Kasumi-1 (cell line): ENCODE data around the gene TRPM2.

Experiments used
- DNase-seq, 2 experiments: peaks; one replicate each; lab custom pipeline; 2025; lab: John Stamatoyannopoulos, UW

Gene TRPM2

DNA sequence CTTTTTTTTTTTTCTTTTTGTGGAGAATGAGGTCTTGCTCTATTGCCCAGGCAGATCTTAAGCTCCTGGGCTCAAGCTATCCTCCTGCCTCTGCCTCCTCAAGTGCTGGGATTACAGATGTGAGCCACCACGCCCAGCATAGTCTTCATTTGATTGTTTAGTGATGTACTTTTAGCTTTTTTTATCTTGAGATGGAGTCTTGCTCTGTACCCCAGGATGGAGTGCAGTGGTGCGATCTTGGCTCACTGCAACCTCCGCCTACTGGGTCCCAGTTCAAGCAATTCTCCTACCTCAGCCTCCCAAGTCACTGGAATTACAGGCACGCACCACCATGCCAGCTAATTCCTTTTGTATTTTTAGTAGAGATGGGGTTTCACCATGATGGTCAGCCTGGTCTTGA lies 77.9 kb downstream of the TRPM2 start:
- DNase-seq = no peak

DNA sequence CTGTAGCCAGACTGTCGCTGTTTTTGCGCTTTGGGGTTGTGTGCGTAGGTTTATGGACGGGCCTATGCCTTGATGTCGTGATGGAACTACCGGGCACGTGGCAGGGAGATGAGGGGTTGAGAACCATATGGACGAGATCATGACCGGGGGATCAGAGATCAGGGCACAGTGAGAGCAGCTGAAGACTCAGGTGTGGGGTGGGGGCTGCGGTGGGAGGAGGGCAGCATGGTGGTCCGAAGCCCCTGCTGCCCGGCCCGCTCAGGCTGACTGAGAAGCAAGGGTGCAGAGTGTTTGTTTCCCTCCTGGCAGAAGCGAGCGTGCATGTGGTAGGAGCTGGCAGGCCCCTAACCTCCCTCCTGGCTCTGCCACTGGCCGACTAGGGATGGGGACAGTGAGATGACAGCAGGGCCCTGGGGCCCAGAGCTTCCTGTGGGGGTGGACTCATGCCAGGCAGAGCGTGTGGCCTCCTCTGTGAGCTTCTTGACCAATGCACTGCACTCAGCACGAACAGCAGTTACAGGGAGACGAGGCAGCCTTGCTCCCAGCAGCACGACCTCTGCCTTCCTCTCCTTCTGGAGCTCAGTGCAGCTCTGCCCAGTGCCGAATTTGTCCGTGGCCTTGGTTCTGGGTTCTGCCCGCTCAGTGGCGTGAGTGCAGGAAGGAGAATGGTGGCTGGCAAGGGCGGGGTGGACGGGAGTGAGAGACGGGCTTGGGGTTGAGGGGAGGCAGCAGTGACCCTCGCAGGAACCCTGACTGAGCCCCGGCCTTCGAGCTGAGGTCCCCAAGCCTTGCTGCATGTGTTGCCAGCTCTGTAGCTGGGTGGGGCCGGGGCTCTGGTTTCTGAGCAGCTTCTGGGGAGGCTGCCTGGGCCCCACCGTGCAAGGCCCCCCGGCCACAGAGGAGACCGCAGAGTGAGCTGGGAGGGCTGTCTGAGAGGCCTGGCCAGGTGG lies 79.7 kb downstream of the TRPM2 start:
- no peak for DNase-seq

DNA sequence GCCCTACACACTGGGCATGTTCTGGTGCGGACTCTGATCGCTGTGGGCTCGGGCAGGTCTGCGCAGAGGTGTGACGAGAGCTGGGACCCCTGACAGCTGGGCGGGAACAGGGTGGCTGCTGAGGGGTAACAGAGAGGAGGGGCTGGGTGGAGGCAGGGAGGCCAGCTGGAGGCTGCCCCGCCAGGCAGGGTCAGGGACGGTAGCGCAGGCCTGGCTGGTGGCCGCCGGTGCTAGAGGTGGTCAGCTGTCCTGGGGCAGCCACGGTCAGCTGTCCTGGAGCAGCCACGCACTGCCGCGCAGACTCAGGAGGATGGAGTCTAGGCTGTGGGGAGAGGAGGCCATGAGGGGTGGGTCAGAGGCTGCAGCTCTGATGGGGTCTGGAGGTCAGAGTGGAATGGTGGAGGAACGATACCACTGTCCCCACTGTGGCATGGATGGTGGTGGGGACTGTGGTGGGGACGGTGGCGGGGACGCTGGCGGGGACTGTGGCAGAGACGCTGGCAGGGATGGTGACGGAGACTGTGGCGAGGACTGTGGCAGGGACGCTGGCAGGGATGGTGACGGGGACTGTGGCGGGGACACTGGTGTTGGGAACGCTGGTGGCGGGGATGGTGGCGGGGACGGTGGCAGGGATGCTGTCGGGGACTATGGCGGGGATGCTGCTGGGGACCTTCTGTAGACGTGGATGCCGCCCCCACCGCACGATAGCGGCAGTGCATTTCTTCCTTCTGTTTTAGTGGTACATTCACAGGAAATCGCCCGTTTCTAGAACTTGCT lies 80.6 kb downstream of the TRPM2 start:
- no peak for DNase-seq

DNA sequence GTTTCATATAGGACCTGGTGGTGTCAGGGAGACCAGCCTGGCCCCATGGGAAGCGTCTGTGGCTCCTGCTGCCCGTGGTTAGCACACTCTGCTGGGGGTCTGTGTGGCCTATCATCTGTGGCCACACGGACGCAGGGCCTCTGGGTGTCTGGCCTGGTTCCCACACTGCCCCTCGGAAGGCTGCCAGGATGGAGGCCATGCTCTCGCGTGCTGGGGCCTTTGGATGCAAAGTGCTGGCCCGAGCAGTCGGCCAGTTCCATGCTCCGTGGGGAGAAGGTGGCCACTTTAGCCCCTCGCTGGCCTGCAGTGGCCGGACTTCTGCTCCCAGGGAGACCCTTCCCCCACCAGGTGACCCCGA lies 81.1 kb downstream of the TRPM2 start:
- DNase-seq = no peak

- DNase-seq = no peak
Measured at GRCh38 chr21:44434936-44435635, 81.7 kb downstream of the TRPM2 start.

GRCh38 chr21:44436111-44436611 lies 82.7 kb downstream of the TRPM2 start:
- no peak for DNase-seq

- DNase-seq = no peak
Measured at GRCh38 chr21:44436958-44437357, 83.5 kb downstream of the TRPM2 start.

DNA sequence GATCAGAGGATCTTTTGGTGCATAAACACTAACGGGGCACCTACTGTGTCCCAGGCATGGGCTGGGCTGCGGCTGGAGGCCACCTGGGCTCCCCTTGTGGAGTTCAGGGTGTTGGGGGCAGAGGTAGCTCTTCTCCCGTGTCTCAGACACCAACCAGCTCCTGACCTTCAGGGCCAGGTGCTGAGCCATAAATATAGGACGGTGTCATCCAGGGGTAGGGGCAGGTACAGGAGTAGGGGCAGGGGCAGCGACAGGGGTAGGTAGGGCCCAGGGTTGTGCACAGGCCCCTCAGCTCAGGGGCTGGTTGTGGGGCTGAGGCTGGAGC lies 83.9 kb downstream of the TRPM2 start:
- no peak for DNase-seq

DNA sequence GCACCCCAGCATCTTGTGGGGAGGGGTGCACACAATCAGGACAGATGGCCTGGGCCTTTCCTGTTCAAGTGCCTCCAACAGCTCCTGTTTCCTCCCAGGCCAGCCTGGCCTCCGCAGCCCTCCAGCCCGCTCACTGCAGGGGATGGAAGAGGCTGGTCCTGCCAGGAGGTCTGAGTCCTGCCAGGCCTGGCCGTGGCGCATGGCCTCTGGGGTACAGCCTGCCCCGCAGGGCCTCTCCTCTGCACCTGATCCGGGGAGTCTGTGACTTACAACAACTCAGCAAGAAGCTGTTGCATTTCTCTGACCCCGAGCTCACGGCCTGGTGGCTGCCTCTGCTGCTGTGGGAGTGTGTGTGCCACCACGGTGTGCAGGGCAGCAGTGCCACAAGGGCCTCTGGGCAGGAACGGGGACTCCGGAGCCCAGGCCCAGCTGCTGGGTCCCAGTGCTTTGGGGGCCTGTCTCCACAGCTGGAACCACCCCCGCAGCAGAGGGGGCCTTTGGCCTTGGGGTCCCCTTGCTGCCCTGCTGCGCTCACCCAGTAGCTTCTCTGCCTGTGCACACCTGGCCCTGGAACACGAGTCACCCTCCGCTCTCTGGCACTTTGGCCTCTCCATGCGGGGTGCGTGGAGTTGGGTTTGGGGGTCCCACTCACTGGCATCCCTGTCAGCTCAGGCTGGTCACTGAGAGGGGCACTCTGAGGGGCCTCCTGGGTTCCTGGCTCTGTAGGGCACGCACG lies 84.4 kb downstream of the TRPM2 start:
- DNase-seq = no peak

DNA sequence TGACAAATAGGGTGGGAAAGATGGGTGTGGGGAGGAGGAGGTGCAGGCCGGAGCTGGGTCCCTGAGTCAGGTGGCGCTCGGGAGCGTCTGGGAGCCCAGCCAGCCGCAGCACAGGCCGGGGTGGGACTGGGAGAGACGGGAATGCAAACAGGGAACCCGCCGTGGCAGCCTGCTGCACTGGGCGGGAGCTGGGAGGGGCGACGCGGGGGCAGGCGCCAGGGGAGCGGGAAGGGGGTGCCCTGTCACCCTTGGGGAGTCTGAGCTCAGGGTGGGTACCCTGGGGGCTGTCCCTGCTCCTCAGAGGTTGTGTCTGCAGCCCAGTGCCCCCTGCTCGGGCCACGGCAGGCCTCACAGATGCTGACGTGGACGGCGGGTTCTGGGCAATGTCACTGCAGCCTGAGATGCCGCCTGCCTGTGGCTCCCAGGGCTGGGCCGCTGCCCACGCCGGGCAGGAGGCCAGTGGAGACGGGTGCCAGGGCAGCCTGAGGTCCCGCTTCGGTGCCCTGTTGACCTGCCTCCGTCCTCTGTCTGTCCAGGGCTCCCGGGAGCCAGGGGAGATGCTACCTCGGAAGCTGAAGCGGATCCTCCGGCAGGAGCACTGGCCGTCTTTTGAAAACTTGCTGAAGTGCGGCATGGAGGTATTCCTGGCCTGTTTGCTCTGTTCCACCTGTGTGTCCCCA lies 85.2 kb downstream of the TRPM2 start:
- no peak for DNase-seq

GRCh38 chr21:44439211-44439600 lies 85.8 kb downstream of the TRPM2 start:
- DNase-seq = no peak

GRCh38 chr21:44440241-44441040 lies 87.0 kb downstream of the TRPM2 start:
- no peak for DNase-seq

DNA sequence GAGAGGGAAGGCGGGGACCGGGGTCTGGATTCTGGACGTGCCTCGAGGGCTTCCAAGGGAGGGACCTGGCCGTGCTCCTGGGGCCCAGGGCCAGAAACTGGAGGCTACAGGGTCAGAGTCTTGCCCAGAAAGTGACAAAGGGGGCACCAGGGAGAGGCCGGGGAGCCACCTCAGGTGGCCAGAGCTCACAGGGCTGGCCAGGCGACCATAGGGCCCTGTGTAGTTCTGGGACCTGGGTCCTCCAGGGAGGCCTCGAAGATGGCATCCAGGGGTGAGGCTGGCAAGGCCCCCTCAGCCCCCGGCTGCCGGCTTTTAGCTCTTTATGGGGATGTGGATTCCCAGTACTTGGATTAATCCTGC lies 87.6 kb downstream of the TRPM2 start:
- DNase-seq = no peak

- no peak for DNase-seq
Measured at GRCh38 chr21:44441581-44442265, 88.3 kb downstream of the TRPM2 start.

DNA sequence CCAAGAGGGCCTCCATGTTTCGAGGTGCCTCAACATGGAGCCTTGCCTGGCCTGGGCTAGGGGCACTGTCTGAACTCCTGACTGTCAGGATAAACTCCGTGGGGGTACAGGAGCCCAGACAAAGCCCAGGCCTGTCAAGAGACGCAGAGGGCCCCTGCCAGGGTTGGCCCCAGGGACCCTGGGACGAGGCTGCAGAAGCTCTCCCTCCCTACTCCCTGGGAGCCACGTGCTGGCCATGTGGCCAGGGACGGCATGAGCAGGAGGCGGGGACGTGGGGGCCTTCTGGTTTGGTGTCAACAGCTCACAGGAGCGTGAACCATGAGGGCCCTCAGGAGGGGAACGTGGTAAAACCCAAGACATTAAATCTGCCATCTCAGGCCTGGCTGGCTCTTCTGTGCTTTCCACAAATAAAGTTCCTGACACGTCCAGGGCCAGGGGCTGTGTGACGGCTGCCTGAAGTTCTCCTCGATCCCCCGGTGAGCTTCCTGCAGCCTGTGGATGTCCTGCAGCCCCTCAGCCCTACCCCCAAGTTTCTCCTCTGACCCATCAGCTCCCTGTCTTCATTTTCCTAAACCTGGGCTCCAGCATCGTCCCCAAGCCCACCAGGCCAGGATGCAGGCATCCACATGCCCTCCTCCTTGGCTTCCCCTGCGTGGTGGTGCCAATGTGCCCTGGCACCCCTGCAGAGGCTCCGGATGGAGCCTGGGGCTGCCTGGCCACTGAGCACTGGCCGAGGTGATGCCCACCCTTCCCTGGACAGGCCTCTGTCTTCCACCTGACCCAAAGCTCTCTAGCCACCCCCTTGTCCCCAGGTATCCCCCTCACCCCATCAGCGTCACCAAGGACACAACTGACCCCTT lies 89.1 kb downstream of the TRPM2 start:
- DNase-seq = no peak

GRCh38 chr21:44443291-44443890 lies 90.0 kb downstream of the TRPM2 start:
- DNase-seq = no peak

- DNase-seq = no peak
Measured at GRCh38 chr21:44443891-44444285, 90.5 kb downstream of the TRPM2 start.

DNA sequence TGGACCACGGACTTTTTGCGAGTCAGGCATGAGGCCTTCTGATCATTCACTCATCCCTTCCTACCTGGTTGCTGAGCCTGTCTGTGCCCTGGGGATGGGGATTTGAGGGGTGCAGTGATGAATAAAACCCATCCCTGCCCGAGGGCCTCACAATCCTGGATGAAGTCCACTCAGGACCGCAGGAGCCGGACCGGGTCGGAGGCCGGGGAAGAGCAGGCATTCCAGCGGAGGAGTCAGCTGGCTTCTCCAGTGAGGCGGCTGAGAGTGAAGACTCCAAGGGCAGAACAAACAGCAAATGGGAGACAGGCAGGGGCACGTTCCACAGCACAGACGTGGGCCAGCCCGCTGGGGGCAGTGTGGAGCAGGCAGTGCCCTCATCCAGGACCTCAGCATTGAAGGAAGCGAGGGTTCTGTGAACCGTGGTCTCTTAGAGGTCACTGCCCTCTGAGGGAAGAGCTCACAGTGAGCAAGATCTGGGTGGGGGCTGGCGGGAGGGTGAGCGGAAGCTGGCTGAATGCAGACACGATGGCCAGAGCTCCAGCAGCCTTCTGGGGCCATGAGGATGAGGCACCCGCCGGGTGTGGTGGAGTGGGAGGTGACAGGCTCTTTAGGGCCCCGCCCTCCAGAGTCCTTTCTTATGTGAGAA lies 91.0 kb downstream of the TRPM2 start:
- DNase-seq = no peak
